SKM-1 (cell line): ENCODE data around the gene ADAM19.

Source experiments
- DNase-seq: peaks from one replicate; lab custom pipeline; 2025; ENCODE audit not compliant: unreplicated experiment; lab: John Stamatoyannopoulos, UW

Gene ADAM19

DNA sequence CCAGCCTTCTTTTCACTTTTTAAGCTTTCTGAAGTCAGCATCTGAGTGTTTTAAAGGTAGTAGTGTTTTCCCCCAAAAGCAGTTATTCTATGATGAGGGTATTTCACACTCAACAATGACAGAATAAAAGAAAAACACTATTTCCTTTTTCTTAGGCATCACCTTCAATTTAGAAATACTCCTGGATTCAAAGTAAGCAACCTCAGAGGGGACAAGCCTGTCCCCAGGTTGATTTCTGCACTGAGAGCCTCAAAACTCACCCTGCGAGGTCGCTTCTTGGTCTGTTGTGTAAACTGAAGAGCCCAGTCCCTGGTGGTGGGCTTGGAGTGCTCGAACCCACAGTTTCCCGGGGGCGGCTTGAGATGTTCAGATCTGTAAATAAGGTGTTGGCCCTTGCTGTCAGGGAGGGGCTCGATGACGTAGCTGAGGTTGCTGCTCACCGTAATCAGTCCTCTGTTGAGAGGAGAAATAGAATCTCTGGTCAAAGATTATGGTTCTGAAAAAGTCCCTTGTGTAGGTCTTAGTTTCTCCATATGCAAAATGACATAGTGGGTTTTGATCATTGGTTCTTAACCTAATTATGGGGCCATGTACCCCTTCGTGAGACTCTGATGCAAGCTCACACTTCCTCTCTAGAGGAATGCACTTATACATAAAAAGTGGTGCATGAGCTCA, 55.9 kb downstream of the ADAM19 start:
- DNase-seq = no peak

DNA sequence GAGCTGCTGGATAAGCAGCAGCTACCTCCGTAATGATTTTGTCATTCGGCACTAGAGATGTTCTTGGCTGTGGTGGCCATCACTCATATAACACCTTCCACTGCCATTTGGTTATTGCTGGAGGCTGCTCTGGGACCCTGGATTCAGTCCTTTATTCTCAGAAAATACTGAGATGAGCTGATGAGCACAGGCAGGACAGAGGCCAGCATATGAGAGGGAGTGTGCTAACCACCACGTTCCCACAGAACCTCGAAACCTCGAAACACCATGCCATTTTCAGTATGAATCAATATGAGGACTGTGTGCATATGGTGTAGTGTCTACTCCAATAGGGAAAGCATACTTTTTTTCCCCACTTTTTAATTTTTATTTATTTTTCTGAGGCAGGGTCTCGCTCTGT, 56.6 kb downstream of the ADAM19 start:
- no peak for DNase-seq

DNA sequence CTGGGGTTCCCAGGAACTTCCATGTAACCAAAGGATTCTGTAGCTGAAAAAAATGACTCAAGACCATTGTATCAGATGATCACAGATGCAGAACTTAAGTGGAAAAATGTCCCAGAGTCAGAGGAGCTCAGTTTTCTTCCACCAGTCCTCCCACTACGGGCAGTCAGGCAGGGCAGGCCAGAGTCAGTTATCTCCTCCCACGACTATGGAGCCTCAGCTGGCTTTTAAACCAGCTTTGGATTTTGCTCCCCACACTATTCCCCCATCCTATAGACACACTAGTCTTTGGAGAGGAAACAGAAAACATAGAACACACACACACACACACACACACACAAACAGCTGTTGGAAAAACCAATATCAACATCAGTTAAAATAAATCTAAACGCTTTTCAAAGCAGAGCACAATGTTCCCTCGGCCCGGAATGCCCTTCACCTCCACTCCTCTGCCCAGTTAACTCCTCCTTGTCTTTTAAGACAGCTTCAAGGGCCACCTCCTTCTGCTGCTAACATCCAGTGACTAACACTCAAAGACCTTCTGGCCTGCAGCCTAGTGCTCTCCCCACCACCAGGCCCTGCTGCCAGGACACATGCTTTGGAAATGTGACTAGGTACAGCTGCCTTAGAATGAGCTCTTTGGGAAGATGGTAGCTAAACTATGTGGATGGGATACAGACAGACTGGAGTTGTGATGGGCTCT, 58.8 kb downstream of the ADAM19 start:
- DNase-seq = no peak

DNA sequence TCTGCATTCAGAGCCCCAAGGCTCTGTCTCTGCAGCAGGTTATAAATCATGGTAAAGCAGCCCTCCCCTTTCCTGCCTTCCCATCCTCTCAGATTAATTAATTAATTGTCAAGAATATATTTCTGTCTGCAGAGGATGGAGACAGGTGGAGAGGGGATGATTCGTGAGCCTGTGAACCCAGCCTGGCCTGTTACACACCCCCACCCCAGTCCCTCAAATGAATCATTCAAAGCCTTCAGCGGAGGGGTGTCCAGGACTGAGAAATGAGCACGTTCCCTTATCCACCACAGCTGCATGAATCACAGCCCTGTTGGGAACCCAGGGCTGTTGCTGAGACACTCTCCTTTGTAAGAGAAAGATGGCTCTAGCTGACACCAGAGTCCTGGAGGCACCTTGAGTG, 59.6 kb downstream of the ADAM19 start:
- no peak for DNase-seq

DNA sequence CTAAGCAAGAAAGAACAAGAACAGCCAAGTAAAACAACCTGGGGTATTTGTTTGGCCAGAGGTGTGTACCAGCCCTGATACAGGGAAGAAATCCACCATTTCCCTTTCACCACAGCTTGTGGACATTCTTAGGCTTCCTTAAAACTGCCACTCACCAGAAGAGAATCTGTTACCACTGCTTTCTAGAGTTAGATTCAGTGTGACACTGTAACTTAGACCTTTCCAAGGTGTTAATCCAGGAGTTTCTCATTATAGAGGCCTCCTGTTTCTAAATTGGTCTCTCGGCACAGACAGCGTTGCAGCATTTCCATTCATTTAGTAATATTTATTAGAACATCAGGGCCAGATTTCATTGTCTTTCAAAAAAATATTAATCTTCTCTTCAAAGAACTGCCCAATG, 60.6 kb downstream of the ADAM19 start:
- no peak for DNase-seq

DNA sequence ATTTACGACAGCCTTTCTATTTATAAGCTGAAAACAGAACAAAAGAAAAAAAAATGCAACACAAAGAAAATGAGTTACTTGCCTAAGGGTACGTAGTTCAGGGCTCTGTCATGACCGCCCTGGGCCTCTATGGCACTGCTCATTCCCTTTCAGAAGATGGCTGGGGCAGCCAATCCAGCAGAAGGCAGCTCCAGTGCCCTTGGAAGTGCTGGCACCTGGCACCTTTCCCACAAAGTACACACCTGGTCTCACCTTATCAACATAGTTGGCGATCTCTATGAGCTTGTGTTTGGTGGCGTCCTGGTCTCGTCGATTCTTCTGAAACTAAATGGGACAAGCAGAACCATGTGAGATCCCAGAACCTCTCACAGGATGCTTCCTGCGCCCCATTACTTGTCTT, 62.4 kb downstream of the ADAM19 start:
- DNase-seq = no peak

DNA sequence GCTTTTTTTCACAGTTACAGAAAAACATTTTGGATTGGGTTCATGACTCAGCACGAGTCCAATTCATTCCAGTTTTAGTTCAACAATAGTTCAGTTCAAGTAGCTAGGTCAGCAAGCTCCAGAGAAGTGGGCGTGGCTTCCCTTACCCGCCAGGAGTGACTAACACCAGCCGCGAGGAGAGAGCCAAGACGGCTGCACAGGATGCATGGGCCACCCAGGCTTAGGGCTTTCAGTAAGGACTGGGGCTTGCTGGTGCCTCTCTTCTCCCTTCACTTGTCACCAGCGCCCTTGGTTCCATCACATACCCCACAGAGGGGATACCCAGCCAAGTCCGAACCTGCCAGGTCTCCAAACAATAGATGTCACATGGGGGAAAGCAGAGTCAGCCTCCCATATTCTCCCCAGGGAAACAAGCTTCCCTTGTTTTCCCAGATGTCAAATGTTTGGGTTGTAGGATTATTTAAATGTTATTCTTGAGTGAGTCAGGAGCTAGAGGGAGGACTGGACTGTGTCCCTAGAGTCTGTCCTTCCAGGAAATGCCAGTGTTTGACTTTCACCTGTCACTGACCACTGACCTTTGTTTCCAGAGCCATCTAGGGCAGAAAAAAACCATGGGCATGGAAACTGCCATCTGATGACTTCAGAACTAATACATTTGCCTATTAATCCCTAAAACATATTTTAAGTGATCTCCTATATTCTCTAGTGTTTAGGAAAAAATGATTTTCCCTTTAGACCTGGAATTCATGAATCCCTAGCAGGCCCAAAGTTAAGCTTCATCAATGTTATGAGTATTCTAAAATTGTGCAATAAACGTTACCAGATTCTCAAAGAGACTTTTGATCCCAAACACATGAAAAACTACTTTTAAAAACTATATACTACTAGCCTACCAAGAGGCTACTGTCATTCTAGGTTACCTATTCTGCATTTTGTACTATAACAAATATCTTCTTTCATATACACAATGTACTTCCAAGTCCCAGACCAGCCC, 63.6 kb downstream of the ADAM19 start:
- no peak for DNase-seq

DNA sequence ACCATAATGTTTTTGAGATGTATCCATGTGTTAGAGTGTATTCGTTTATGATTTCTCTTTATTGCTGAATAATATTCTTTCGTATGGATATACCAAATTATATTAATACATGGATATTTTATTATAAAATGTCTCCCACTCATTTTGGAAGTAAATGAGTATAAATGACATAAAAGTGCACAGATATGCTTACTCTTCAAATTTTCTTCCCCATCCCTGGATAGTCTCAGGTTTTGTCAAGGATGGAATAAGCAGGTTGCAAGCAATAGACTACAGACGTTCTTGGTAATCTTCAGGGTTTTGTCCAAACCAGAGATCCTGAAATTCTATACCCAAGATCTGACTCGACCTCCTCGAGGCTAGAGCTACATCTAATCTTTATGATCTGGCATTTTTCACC, 64.9 kb downstream of the ADAM19 start:
- no peak for DNase-seq

DNA sequence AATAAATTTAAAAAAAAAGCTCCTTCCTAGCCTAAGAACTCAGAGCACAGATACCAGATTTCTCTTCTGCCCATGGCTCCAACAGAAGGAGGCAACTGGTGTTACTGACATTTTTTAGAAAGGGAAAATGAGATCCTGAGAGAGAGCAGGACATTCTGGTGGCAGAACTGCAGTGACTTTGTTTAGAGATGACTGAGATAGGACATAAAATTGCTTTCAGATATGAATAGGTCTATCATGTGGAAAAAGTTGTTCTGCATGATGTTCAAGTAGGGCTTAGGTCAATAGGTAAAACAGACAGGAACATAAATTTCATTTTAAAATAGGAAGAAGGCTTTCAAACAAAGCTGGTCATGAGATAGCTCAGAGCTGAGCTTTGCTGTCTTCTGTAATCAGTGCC, 66.0 kb downstream of the ADAM19 start:
- DNase-seq = no peak

DNA sequence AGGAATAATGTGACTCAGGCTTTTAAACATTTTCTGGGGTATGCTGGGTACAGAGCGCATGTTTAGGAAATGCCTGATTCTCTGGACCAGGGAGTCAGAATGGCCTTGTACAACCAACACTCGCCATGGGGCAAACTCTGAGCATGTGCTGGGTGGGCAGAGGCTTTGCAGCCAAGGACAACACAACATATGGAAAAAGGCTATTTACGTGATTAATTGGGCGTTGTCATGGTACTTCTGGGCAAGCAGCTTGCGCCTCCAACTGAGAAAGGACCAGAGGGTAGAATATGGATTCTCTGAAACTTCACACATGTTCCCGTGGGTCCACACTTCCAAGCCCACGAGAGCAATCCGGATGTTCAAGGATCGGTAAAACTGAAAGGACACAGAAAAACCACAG, 66.5 kb downstream of the ADAM19 start:
- no peak for DNase-seq

DNA sequence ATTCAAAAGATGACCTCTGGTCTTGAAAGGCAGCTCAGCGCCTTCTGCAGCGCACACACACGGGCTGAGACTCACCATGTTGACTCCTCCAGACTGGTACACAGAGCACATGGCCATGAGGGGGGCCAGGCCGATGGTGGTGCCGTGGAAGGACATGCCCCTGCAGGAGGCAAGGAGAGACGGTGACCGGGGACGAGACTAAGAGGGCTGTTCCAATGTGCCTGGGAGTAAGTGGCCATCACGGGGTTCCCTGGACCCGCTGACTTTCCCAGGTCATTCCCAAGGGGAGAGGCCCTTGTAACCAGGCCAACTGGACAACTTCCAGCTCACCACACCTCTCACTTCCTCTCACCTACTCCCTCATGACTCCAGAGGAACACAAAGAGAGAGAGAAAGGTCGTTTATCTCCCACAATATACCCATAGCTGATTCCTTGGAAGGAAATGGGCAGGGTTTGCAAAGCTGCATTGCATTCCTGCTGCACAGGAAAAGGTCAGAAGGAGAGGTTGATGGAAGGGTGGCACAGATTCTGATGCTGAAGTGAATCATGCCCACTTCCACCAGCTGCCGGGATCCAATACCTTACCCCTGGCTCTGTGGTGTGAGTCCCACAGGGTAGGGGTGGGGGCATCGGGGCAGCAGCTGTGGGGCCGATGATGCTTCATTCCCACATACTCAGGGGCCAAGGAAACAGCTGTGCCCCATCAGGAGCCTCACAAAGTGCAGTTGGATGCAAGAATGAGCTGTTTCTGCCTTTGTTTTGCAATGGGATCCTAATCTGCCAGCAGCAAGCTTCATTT, 68.4 kb downstream of the ADAM19 start:
- DNase-seq = no peak

DNA sequence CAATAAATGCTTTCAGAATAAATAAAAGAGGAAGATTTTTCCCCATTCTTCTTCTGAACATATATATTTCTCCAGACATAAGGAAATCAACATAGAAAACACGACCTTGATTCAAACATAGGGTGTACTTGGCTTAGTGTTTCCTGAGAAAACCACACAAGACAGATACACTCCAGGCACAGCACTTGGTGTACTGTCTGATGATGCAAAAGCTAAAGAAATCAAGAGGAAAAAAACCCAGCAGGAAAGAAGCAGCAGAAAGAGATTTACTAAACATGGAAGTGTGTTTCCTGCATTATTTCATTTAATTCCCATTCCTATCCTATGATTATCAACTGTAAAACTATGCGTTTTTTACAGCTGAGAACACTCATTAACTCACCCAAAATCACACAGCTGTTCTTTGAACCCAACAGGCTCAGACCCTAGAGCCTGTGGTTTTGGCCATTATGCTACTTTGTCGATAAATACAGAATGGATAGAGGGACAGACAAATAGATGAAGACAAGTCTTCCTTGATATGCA, 69.4 kb downstream of the ADAM19 start:
- DNase-seq = no peak

DNA sequence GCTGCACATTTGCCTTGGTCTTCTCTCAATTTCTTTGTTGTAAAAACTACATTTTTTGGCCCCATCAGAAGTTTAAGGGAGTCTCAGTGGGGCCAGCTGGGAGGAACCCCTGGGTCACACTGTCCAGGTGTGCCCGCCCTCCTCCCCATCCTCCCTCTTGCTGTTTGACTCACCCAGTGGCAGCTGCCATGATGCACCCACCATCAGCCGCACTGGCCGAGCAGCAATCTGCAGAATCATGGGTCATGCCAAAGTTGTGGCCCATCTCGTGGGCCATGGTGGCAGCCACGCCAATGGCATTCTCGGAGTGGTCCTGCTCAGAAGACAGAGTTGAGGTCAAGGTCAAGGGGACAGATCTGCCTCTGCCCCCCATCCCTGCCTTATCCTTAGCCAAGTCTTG, 70.1 kb downstream of the ADAM19 start:
- no peak for DNase-seq

DNA sequence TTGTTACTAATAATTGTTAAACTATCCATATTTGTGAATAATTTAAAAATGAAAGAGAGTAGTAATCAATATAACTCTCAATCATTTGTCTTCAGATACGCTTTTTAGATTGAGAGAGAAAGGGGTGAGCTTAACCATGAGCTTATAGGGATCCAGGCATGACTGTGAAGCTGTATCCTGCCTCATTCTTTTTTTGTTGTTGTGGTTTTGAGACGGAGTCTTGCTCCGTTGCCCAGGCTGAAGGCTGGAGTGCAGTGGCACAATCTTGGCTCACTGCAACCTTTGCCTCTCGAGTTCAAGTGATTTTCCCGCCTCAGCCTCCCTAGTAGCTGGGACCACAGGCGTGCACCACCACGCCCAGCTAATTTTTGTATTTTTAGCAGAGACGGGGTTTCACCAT, 71.5 kb downstream of the ADAM19 start:
- no peak for DNase-seq

DNA sequence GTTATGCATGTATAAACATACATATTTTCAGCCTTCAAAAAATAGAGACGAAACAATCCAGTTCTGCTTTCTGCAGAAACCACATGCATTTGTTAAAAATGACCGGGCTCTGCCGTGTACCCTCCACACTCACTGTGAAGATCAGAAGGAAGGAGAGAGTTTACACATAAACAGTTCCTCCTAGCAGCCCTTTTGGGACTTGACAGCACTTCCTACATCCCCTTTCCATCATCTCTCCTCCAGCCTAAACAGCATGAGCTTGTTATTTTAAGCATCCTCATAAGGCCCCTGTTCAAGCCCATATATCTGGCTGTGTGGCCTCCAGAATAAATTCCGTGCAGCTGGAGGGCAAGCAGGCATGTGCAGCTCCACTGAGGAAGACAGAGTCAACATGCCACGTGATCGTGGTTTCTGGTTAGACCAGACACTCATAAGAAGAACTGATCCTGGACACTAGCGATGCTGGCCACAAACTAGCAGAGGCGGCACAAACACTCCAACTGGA, 73.4 kb downstream of the ADAM19 start:
- DNase-seq = peak; percentile 62

DNA sequence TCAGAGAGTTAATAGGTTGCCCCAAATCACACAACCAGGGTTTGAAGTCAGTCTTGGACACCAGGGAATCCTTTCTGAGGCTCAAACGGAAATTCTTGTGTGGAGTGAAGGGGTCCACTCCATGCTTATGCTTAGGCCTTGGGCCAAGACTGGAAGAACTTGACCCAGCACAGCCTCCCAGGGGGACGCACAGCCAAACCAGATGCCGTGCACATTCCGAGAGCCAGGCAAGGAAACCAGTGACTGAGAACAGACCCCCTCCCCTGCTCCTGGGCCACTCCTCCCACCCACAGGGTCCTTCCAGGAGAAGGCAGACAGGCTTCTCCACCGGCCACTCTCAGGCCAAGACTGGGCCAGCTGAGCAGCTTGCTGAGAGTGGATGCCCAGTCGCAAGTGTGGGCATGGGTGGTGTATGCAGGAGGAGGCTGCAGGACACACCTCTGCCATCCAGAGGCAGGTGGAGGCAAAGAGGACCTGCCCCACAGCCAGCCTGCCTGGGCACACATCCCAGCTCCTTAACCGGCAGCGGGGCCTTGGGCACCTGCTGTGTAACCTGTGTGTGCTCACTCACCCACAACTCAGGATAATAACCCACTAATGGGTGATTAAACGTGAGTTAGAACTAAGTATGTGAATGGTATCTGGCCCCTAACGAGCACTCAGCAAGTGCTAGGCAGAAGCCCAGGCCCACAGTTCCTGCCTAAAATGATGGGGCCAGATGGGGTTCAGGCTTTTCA, 77.5 kb downstream of the ADAM19 start:
- no peak for DNase-seq

DNA sequence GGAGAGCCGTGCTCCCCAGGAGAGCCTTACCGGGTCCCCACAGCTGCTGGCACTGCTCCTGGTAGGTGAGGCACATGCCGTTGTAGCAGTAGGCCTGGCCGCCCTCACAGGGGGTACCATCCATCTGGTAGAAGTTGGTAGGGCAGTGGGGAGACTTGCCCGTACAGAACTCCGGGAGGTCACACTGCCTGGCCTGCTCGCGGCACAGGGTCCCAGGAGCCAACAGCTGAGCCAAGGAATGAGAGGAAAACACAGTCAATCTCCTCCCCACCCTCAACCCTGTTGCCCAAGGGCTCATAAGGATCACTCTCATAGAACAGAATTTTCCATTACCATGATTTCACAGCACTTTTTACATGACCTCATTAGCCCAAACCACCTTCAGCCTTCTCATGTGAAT, 78.7 kb downstream of the ADAM19 start:
- no peak for DNase-seq

DNA sequence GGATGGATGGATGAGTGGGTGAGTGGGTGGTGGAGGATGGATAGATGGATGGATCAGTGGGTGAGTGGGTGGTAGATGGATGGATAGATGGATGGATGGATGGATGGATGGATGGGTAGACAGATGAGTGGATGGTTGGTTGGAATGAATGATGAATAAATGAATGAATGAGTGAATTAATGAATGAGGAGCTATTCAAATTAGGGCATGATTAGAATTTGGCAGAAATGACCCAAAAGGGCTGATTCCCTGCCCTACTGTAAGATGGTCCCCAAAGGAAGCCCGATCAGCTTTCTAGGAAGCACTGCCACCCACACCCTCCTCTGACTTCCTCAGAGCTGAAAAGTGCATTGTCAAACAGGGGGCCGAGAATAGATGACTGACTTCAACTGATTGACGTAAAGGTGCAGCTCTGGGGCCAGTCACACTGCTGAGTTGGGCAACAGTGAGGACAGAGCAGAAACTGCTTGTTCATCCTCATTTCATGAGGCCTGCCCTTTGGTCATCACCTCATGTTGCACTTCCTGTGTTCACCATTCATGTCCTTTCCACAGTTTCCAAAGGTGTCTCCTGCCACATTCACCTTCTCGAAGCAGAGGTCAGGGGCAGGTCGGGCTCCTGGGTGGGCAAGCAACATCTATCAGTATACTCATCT, 81.3 kb downstream of the ADAM19 start:
- DNase-seq = peak; percentile 53

DNA sequence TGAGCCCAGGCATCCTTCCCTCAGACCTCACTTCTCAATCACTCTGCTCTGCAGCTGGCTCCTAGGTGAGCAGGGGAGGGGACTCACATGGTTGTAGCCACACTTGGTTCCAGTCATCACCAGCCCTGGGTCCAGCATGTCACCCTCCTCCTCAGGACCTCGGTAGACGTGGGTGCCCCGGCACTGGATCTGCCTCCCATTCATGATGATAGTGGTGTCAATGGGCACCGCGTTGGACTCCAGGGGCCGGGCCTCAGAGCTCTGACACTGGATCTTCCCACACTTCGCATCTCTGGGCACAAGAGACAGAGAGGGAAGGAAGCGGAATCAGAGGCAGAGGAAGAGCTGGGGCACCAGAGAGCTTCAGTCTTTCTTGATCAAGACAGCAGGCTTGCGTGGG, 82.7 kb downstream of the ADAM19 start:
- DNase-seq = no peak
